ENCODE measurements around the gene CHCHD6.

GRCh38 chr3:126872701-126873342 lies 168.8 kb downstream of the CHCHD6 start:
- TF ChIP-seq CTCF (IDR thresholded peaks at IDR 0.05) (no peak), POLR2A (IDR thresholded peaks at IDR 0.05) (no peak), EP300 (IDR thresholded peaks at IDR 0.05) (no peak)
